ENCODE data around the gene METTL9.
"Not testable (repeated sequence)": the region's sequence is repeated elsewhere in the genome, so short reads cannot be mapped to it uniquely, and the experiment has no call there.

Gene METTL9

GRCh38 chr16:21567496-21567895 is 31.9 kb upstream of the METTL9 start:
- not testable (repeated sequence) for H3K4me3 ChIP-seq (ENCODE audit: low read length); H3K27ac ChIP-seq (ENCODE audit: low read depth, low read length); H3K27me3 ChIP-seq (ENCODE audit: insufficient read depth, low read length, poor library complexity); H3K23ac ChIP-seq (ENCODE audit: low read length); H3K36me3 ChIP-seq (ENCODE audit: control insufficient read depth, insufficient read depth, low read length); H3K4me1 ChIP-seq (ENCODE audit: control insufficient read depth, low read depth, low read length); H3K9ac ChIP-seq (ENCODE audit: low read length); H2AK5ac ChIP-seq (ENCODE audit: low read length); H2BK5ac ChIP-seq (ENCODE audit: low read length); H3K18ac ChIP-seq (ENCODE audit: low read length); H3K79me1 ChIP-seq (ENCODE audit: low read length); H3K4ac ChIP-seq (ENCODE audit: low read depth, low read length); H4K8ac ChIP-seq (ENCODE audit: low read depth, low read length); H4K5ac ChIP-seq (ENCODE audit: low read length); H3K56ac ChIP-seq (ENCODE audit: low read length); H2BK15ac ChIP-seq (replicated peaks; ENCODE audit: low read depth); H3K79me2 ChIP-seq (ENCODE audit: control insufficient read depth, insufficient read depth, low read length); H3K4me2 ChIP-seq (ENCODE audit: low read length); DNase-seq; H2BK120ac ChIP-seq (ENCODE audit: low read depth, low read length)
- WGBS (ENCODE audit: extremely low coverage, insufficient coverage, low lambda C conversion rate) = no CpG with 5 or more reads among the region's 4 CpGs

DNA sequence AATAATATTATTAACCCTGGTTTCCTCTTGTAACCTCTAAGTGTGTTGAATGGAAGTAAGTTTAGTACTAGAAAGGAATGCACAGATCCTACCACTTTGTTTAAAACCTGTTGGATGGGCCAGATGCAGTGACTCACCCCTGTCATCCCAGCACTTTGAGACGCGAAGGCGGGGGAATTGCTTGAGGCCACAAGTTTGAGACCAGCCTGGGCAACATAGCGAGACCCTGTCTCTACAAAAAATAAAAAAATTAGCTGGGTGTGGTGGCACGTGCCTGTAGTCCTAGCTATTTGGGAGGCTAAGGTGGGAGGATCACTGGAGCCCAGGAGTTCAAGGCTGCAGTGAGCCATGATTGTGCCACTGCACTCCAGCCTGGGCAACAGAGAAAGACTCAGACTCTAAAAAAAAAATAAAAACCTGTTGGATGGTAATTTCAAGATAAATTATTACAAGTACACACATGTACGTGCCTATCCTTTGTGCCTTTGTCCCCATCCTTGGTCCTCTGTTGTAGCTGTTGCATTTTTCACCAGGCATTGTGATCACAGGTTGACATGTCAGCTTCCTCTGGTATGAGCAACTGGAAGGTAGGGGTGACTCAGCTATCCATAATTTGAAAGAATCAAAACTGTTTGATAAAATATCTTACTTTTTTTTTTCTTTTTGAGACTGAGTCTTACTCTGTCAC is 30.7 kb upstream of the METTL9 start:
- Histone ChIP-seq H3K79me2 (ENCODE audit: control insufficient read depth, insufficient read depth, low read length) (no peaks in the 10 kb centered on the region), H3K23ac (ENCODE audit: low read length) (no peak overlapping the region), H2AK5ac (ENCODE audit: low read length) (no peak overlapping the region), H3K56ac (ENCODE audit: low read length) (no peak overlapping the region), H3K27me3 (ENCODE audit: insufficient read depth, low read length, poor library complexity) (no peaks in the 10 kb centered on the region), H3K18ac (ENCODE audit: low read length) (no peak overlapping the region), H2BK15ac (replicated peaks; ENCODE audit: low read depth) (no peak overlapping the region), H3K79me1 (ENCODE audit: low read length) (no peaks in the 10 kb centered on the region), H3K4me2 (ENCODE audit: low read length) (no peak overlapping the region), H3K36me3 (ENCODE audit: control insufficient read depth, insufficient read depth, low read length) (no peaks in the 10 kb centered on the region), H3K4me1 (ENCODE audit: control insufficient read depth, low read depth, low read length) (no peaks in the 10 kb centered on the region), H3K27ac (ENCODE audit: low read depth, low read length) (no peak overlapping the region), H4K8ac (ENCODE audit: low read depth, low read length) (no peak overlapping the region), H3K4ac (ENCODE audit: low read depth, low read length) (no peak overlapping the region), H3K4me3 (ENCODE audit: low read length) (no peak overlapping the region), H4K5ac (ENCODE audit: low read length) (no peak overlapping the region), H2BK5ac (ENCODE audit: low read length) (no peak overlapping the region), H2BK120ac (ENCODE audit: low read depth, low read length) (no peak overlapping the region), H3K9ac (ENCODE audit: low read length) (no peak overlapping the region)
- no CpG with 5 or more reads among the region's 6 CpGs for WGBS (ENCODE audit: extremely low coverage, insufficient coverage, low lambda C conversion rate)
- DNase-seq = no peak

DNA sequence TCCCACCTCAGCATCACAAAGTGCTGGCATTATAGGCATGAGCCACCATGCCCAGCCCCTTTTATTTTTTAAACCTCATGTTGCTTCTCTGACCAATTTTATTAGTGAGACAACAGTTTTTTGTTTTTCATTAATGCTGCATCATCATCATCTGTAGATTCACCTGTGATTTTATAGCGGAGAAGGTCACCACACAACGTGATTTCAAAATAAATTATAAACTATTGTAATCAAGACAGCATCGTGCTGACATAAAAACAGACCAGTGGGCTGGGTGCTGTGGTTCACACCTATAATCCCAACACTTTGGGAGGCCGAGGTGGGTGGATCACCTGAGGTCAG is 28.7 kb upstream of the METTL9 start:
- Histone ChIP-seq H3K27me3 (ENCODE audit: insufficient read depth, low read length, poor library complexity) (no peaks in the 10 kb centered on the region), H3K27ac (ENCODE audit: low read depth, low read length) (no peak overlapping the region), H3K4me2 (ENCODE audit: low read length) (no peak overlapping the region), H3K23ac (ENCODE audit: low read length) (no peak overlapping the region), H2BK120ac (ENCODE audit: low read depth, low read length) (no peak overlapping the region), H2AK5ac (ENCODE audit: low read length) (no peak overlapping the region), H3K79me1 (ENCODE audit: low read length) (no peaks in the 10 kb centered on the region), H3K9ac (ENCODE audit: low read length) (no peak overlapping the region), H3K36me3 (ENCODE audit: control insufficient read depth, insufficient read depth, low read length) (no peaks in the 10 kb centered on the region), H4K8ac (ENCODE audit: low read depth, low read length) (no peak overlapping the region), H3K4me3 (ENCODE audit: low read length) (no peak overlapping the region), H2BK15ac (replicated peaks; ENCODE audit: low read depth) (no peak overlapping the region), H2BK5ac (ENCODE audit: low read length) (no peak overlapping the region), H3K4me1 (ENCODE audit: control insufficient read depth, low read depth, low read length) (no peaks in the 10 kb centered on the region), H3K4ac (ENCODE audit: low read depth, low read length) (no peak overlapping the region), H3K79me2 (ENCODE audit: control insufficient read depth, insufficient read depth, low read length) (no peaks in the 10 kb centered on the region), H4K5ac (ENCODE audit: low read length) (no peak overlapping the region), H3K56ac (ENCODE audit: low read length) (no peak overlapping the region), H3K18ac (ENCODE audit: low read length) (no peak overlapping the region)
- no peak for DNase-seq
- WGBS (ENCODE audit: extremely low coverage, insufficient coverage, low lambda C conversion rate) = no CpG with 5 or more reads among the region's 4 CpGs

- H3K18ac ChIP-seq (ENCODE audit: low read length); H2BK15ac ChIP-seq (replicated peaks; ENCODE audit: low read depth); H3K27ac ChIP-seq (ENCODE audit: low read depth, low read length); H4K5ac ChIP-seq (ENCODE audit: low read length); H3K4me2 ChIP-seq (ENCODE audit: low read length); H3K79me1 ChIP-seq (ENCODE audit: low read length); H3K23ac ChIP-seq (ENCODE audit: low read length); H2BK120ac ChIP-seq (ENCODE audit: low read depth, low read length); H3K9ac ChIP-seq (ENCODE audit: low read length); H4K8ac ChIP-seq (ENCODE audit: low read depth, low read length); H2AK5ac ChIP-seq (ENCODE audit: low read length); H3K27me3 ChIP-seq (ENCODE audit: insufficient read depth, low read length, poor library complexity); H2BK5ac ChIP-seq (ENCODE audit: low read length); DNase-seq; H3K79me2 ChIP-seq (ENCODE audit: control insufficient read depth, insufficient read depth, low read length); H3K4me3 ChIP-seq (ENCODE audit: low read length); H3K4ac ChIP-seq (ENCODE audit: low read depth, low read length); H3K56ac ChIP-seq (ENCODE audit: low read length); H3K4me1 ChIP-seq (ENCODE audit: control insufficient read depth, low read depth, low read length); H3K36me3 ChIP-seq (ENCODE audit: control insufficient read depth, insufficient read depth, low read length): not testable (repeated sequence)
- no CpG with 5 or more reads among the region's 9 CpGs for WGBS (ENCODE audit: extremely low coverage, insufficient coverage, low lambda C conversion rate)
These were observed 25.9 kb upstream of the METTL9 start for GRCh38 chr16:21573506-21573905.

- Histone ChIP-seq H2BK15ac (replicated peaks; ENCODE audit: low read depth) (no peak overlapping the region), H3K23ac (ENCODE audit: low read length) (no peak overlapping the region), H2BK120ac (ENCODE audit: low read depth, low read length) (no peak overlapping the region), H3K27me3 (ENCODE audit: insufficient read depth, low read length, poor library complexity) (no peaks in the 10 kb centered on the region), H3K27ac (ENCODE audit: low read depth, low read length) (no peak overlapping the region), H3K56ac (ENCODE audit: low read length) (no peak overlapping the region), H3K4me1 (ENCODE audit: control insufficient read depth, low read depth, low read length) (no peaks in the 10 kb centered on the region), H3K4ac (ENCODE audit: low read depth, low read length) (no peak overlapping the region), H3K4me3 (ENCODE audit: low read length) (no peak overlapping the region), H3K36me3 (ENCODE audit: control insufficient read depth, insufficient read depth, low read length) (no peaks in the 10 kb centered on the region), H3K79me2 (ENCODE audit: control insufficient read depth, insufficient read depth, low read length) (no peaks in the 10 kb centered on the region), H3K18ac (ENCODE audit: low read length) (no peak overlapping the region), H4K8ac (ENCODE audit: low read depth, low read length) (no peak overlapping the region), H4K5ac (ENCODE audit: low read length) (no peak overlapping the region), H2AK5ac (ENCODE audit: low read length) (no peak overlapping the region), H2BK5ac (ENCODE audit: low read length) (no peak overlapping the region), H3K79me1 (ENCODE audit: low read length) (no peaks in the 10 kb centered on the region), H3K4me2 (ENCODE audit: low read length) (no peak overlapping the region), H3K9ac (ENCODE audit: low read length) (no peak overlapping the region)
- no CpG with 5 or more reads among the region's 4 CpGs for WGBS (ENCODE audit: extremely low coverage, insufficient coverage, low lambda C conversion rate)
- DNase-seq = no peak
These were observed 25.0 kb upstream of the METTL9 start for GRCh38 chr16:21574372-21574771.

DNA sequence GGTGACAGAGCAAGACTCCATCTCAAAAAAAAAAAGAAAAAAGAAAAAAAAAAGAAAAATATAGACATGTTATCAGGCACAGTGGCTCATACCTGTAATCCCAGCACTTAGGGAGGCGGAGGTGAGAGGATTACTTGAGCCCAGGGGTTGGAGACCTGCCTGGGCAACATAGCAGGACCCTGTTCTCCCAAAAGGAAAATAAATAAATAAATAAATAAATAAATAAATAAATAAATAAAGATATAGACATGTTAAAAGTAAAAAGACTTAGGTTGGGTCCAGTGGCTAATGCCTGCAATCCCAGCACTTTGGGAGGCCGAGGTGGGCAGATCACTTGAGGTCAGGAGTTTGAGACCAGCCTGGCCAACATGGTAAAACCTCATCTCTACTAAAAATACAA is 23.1 kb upstream of the METTL9 start:
- not testable (repeated sequence) for H3K79me1 ChIP-seq (ENCODE audit: low read length); H3K36me3 ChIP-seq (ENCODE audit: control insufficient read depth, insufficient read depth, low read length); H4K8ac ChIP-seq (ENCODE audit: low read depth, low read length); H3K4ac ChIP-seq (ENCODE audit: low read depth, low read length); H3K56ac ChIP-seq (ENCODE audit: low read length); H3K4me2 ChIP-seq (ENCODE audit: low read length); H3K18ac ChIP-seq (ENCODE audit: low read length); DNase-seq; H3K79me2 ChIP-seq (ENCODE audit: control insufficient read depth, insufficient read depth, low read length); H3K27me3 ChIP-seq (ENCODE audit: insufficient read depth, low read length, poor library complexity); H3K27ac ChIP-seq (ENCODE audit: low read depth, low read length); H3K23ac ChIP-seq (ENCODE audit: low read length); H2BK15ac ChIP-seq (replicated peaks; ENCODE audit: low read depth); H2AK5ac ChIP-seq (ENCODE audit: low read length); H3K4me1 ChIP-seq (ENCODE audit: control insufficient read depth, low read depth, low read length); H3K4me3 ChIP-seq (ENCODE audit: low read length); H2BK120ac ChIP-seq (ENCODE audit: low read depth, low read length); H4K5ac ChIP-seq (ENCODE audit: low read length); H3K9ac ChIP-seq (ENCODE audit: low read length); H2BK5ac ChIP-seq (ENCODE audit: low read length)
- WGBS (ENCODE audit: extremely low coverage, insufficient coverage, low lambda C conversion rate) = no CpG with 5 or more reads among the region's 2 CpGs

Data from mesendoderm (in vitro differentiated cells).